HEK293 (cell line): ENCODE results near the gene MBNL2.

Experiments used
- FEZF1 ChIP-seq: fragments of 450-650 bp; formaldehyde crosslinking; IDR thresholded peaks from 2 replicates; pipeline ENCODE4 v1.5.1; 2016; ENCODE audit warnings: missing biosample characterization, missing genetic modification characterization
- HIC1 ChIP-seq: fragments of 450-650 bp; formaldehyde crosslinking; IDR thresholded peaks from 2 replicates; pipeline ENCODE4 v1.5.1; 2016; ENCODE audit warnings: missing biosample characterization, missing genetic modification characterization
- HOXC10 ChIP-seq: sonication (generic); formaldehyde crosslinking; IDR thresholded peaks from 2 replicates; pipeline ENCODE4 v1.8.1; 2023; ENCODE audit warnings: mild to moderate bottlenecking, missing genetic modification reagents
- KLF1 ChIP-seq: fragments of 450-650 bp; formaldehyde crosslinking; IDR thresholded peaks from 2 replicates; pipeline ENCODE4 v1.5.1; 2016; ENCODE audit warnings: missing biosample characterization, missing genetic modification characterization
- KLF16 ChIP-seq: fragments of 450-650 bp; formaldehyde crosslinking; IDR thresholded peaks from 2 replicates; pipeline ENCODE4 v1.5.1; 2017; ENCODE audit warnings: missing biosample characterization, missing genetic modification characterization
- PRDM4 ChIP-seq: fragments of 450-650 bp; formaldehyde crosslinking; IDR thresholded peaks from 2 replicates; pipeline ENCODE4 v1.5.1; 2017; ENCODE audit warnings: missing biosample characterization, missing genetic modification characterization
- SCRT1 ChIP-seq: fragments of 450-650 bp; formaldehyde crosslinking; IDR thresholded peaks from 2 replicates; pipeline ENCODE4 v1.5.1; 2016; ENCODE audit warnings: missing biosample characterization, missing genetic modification characterization, borderline replicate concordance
- SP7 ChIP-seq: fragments of 450-650 bp; formaldehyde crosslinking; IDR thresholded peaks from 2 replicates; pipeline ENCODE4 v1.5.1; 2016; ENCODE audit warnings: missing biosample characterization, missing genetic modification characterization
- TCF7L2 ChIP-seq: IDR thresholded peaks from 2 replicates; pipeline ENCODE4 v1.6.1; 2011; ENCODE audit warnings: low read depth, mild to moderate bottlenecking, inconsistent platforms, low read length, moderate library complexity, borderline replicate concordance
- TRIM28 ChIP-seq: IDR thresholded peaks from 2 replicates; pipeline ENCODE4 v1.6.1; 2011; ENCODE audit warnings: low read length, control low read depth, borderline replicate concordance
- ZBTB20 ChIP-seq: fragments of 450-650 bp; formaldehyde crosslinking; IDR thresholded peaks from 2 replicates; pipeline ENCODE4 v1.5.1; 2016; ENCODE audit warnings: missing biosample characterization, missing genetic modification characterization
- ZEB2 ChIP-seq: fragments of 450-650 bp; formaldehyde crosslinking; IDR thresholded peaks from 2 replicates; pipeline ENCODE4 v1.5.1; 2016; ENCODE audit warnings: missing biosample characterization, missing genetic modification characterization
- ZFP69B ChIP-seq: fragments of 450-650 bp; formaldehyde crosslinking; IDR thresholded peaks from 2 replicates; pipeline ENCODE4 v1.5.1; 2016; ENCODE audit warnings: missing biosample characterization, missing genetic modification characterization
- ZNF132 ChIP-seq: fragments of 450-650 bp; formaldehyde crosslinking; IDR thresholded peaks from 2 replicates; pipeline ENCODE4 v1.5.1; 2017; ENCODE audit warnings: missing biosample characterization, missing genetic modification characterization, borderline replicate concordance
- ZNF214 ChIP-seq: fragments of 450-650 bp; formaldehyde crosslinking; IDR thresholded peaks from 2 replicates; pipeline ENCODE4 v1.5.1; 2017; ENCODE audit warnings: missing biosample characterization, mild to moderate bottlenecking, missing genetic modification characterization, borderline replicate concordance
- ZNF324 ChIP-seq: fragments of 450-650 bp; formaldehyde crosslinking; IDR thresholded peaks from 2 replicates; pipeline ENCODE4 v1.5.1; 2016; ENCODE audit warnings: missing biosample characterization, missing genetic modification characterization
- ZNF354C ChIP-seq: fragments of 450-650 bp; formaldehyde crosslinking; IDR thresholded peaks from 2 replicates; pipeline ENCODE4 v1.5.1; 2016; ENCODE audit warnings: missing biosample characterization, missing genetic modification characterization, low read depth, borderline replicate concordance
- ZNF366 ChIP-seq: fragments of 450-650 bp; formaldehyde crosslinking; conservative IDR thresholded peaks from 2 replicates; pipeline ENCODE4 v1.5.1; 2016; ENCODE audit warnings: missing biosample characterization, missing genetic modification characterization
- ZNF48 ChIP-seq: fragments of 450-650 bp; formaldehyde crosslinking; IDR thresholded peaks from 2 replicates; pipeline ENCODE4 v1.5.1; 2016; ENCODE audit warnings: missing biosample characterization, missing genetic modification characterization
- ZNF518A ChIP-seq: fragments of 450-650 bp; formaldehyde crosslinking; conservative IDR thresholded peaks from 2 replicates; pipeline ENCODE4 v1.5.1; 2016; ENCODE audit warnings: low read depth, missing biosample characterization, missing genetic modification characterization
- ZNF558 ChIP-seq: fragments of 450-650 bp; formaldehyde crosslinking; IDR thresholded peaks from 2 replicates; pipeline ENCODE4 v1.5.1; 2016; ENCODE audit warnings: missing biosample characterization, missing genetic modification characterization
- ZNF600 ChIP-seq: fragments of 450-650 bp; formaldehyde crosslinking; IDR thresholded peaks from 2 replicates; pipeline ENCODE4 v1.5.1; 2016; ENCODE audit warnings: missing biosample characterization, missing genetic modification characterization
- ZNF626 ChIP-seq: fragments of 450-650 bp; sonication (Bioruptor Pico); formaldehyde crosslinking; IDR thresholded peaks from 2 replicates; pipeline ENCODE4 v1.5.1; 2018; ENCODE audit warnings: missing biosample characterization, missing genetic modification characterization, inconsistent platforms
- ZNF701 ChIP-seq: fragments of 450-650 bp; formaldehyde crosslinking; IDR thresholded peaks from 2 replicates; pipeline ENCODE4 v1.5.1; 2016; ENCODE audit warnings: missing biosample characterization, missing genetic modification characterization
- ZNF704 ChIP-seq: fragments of 450-650 bp; formaldehyde crosslinking; IDR thresholded peaks from 2 replicates; pipeline ENCODE4 v1.5.1; 2016; ENCODE audit warnings: missing biosample characterization, missing genetic modification characterization
- ZNF837 ChIP-seq: fragments of 450-650 bp; formaldehyde crosslinking; IDR thresholded peaks from 2 replicates; pipeline ENCODE4 v1.5.1; 2016; ENCODE audit warnings: missing biosample characterization, missing genetic modification characterization
- ZNF843 ChIP-seq: fragments of 450-650 bp; formaldehyde crosslinking; IDR thresholded peaks from 2 replicates; pipeline ENCODE4 v1.5.1; 2016; ENCODE audit warnings: missing biosample characterization, missing genetic modification characterization
- ZSCAN16 ChIP-seq: fragments of 450-650 bp; formaldehyde crosslinking; IDR thresholded peaks from 2 replicates; pipeline ENCODE4 v1.5.1; 2016; ENCODE audit warnings: missing biosample characterization, missing genetic modification characterization
- ZSCAN30 ChIP-seq: fragments of 450-650 bp; IDR thresholded peaks from 2 replicates; pipeline ENCODE4 v1.5.1; 2018; ENCODE audit warnings: missing biosample characterization, mild to moderate bottlenecking, missing genetic modification characterization, moderate library complexity

Gene MBNL2

GRCh38 chr13:97259798-97260714 is 37.9 kb downstream of the MBNL2 start (continued):
- TF ChIP-seq ZNF518A (tag by site-specific recombination) = peak; percentile 43; the same call in 1 of the 2 replicates
- TF ChIP-seq ZNF214 (tag by site-specific recombination) = no peak
- TF ChIP-seq ZNF600 = 0 out of 2 replicates have a peak, but pooled peaks have one; percentile 9
- TF ChIP-seq KLF1 (tag by site-specific recombination) = no peak
- no peak for TF ChIP-seq HOXC10
- TF ChIP-seq ZNF132 (tag by site-specific recombination) = no peak
- TF ChIP-seq ZSCAN16 (tag by site-specific recombination) = no peak; the same call in 1 of the 2 replicates
- peak; percentile 61; the same call in 1 of the 2 replicates for TF ChIP-seq TRIM28
- no peak for TF ChIP-seq SCRT1 (tag by site-specific recombination)
- TF ChIP-seq ZNF354C (tag by site-specific recombination) = no peak
- no peak for TF ChIP-seq ZNF701 (tag by site-specific recombination)
- peak; percentile 70 for TF ChIP-seq SP7
- no peak for TF ChIP-seq ZNF837 (tag by site-specific recombination)
- no peak for TF ChIP-seq ZNF48 (tag by site-specific recombination)
- peak; percentile 68; the same call in 1 of the 2 replicates for TF ChIP-seq TCF7L2
- TF ChIP-seq ZNF626 = no peak
- no peak for TF ChIP-seq ZNF704 (tag by site-specific recombination)
- TF ChIP-seq PRDM4 (tag by site-specific recombination) = 0 out of 2 replicates have a peak, but pooled peaks have one; percentile 60
- TF ChIP-seq KLF16 (tag by site-specific recombination) = 0 out of 2 replicates have a peak, but pooled peaks have one; percentile 31
- peak; percentile 40; the same call in 1 of the 2 replicates for TF ChIP-seq ZNF843 (tag by site-specific recombination)
- TF ChIP-seq ZNF366 (tag by site-specific recombination) = peak; percentile 61
- peak; percentile 84 for TF ChIP-seq ZNF558 (tag by site-specific recombination)
- no peak for TF ChIP-seq ZBTB20
- peak; percentile 39; the same call in 1 of the 2 replicates for TF ChIP-seq HIC1 (tag by site-specific recombination)
- peak; percentile 66; the same call in 1 of the 2 replicates for TF ChIP-seq ZFP69B (tag by site-specific recombination)
- peak; percentile 63; the same call in 1 of the 2 replicates for TF ChIP-seq ZSCAN30 (tag by site-specific recombination)
- TF ChIP-seq ZNF324 (tag by site-specific recombination) = peak; percentile 84
- TF ChIP-seq FEZF1 (tag by site-specific recombination) = peak; percentile 43
- TF ChIP-seq ZEB2 (tag by site-specific recombination) = peak; percentile 71
